ENCODE results near the gene SLC6A7.
A peak's percentile ranks its signal among the peaks of the same experiment; 100 is the strongest.
"Not testable (repeated sequence)": the region's sequence is repeated elsewhere in the genome, so short reads cannot be mapped to it uniquely, and the experiment has no call there.

The SLC6A7 gene

DNA sequence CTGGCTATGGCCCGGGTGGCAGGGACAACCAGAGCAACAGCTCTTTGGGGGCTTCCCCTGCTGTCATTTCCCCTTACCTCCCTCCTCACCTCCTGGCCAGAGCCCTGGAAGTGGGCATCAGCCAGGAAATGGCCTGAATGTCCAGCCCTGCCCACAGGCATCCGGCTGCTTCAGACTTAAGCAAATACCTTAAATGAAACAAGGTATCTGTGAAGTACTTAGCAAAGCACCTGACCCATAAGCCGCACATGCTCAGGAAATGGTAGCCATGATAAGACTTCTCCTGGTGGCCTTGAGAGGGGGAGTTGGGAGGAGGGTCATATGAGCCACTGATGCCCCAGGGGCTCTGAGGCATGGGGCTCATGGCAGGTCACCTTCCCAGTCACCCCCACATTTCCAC is 55.9 kb downstream of the SLC6A7 start:
- no peak for DNase-seq

DNA sequence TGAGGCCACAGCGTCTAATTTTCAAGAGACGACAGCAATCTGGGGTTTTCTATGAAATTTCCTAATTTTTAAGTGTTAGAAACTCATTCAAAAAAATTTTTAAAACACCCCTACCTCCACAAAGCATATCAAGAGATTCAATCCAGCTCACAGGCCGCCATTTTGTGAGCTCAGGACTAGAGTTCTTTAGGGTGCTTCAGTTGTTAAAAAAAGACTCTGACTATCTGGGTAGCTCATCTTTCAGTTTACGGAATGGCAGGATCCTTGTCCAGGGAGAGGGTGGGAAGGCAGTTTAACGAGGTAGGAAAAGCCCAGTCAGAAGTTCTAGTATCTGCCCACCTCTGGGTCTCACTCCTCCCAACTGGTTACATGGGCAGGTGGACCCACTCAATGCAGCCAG is 56.6 kb downstream of the SLC6A7 start:
- no peak for DNase-seq

DNA sequence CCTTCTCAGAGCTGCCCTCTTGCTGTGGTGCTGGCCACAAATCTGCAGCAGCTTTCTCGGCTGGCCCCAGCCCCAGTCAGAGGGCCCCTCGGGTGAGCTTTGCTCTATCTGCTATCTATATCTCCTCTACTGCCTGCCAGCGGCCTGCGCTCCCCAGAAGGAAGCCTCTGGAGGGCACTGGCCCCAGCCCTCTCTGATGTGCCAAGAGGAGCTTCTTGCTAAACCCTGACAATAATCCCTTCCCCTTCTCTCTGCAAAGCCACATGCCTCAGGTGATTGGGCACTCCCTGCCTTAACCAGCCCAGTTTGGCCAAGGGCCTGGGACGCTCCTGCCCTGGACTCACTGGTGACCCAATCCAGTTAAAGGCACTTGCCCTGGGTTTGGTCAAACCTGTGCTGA is 57.0 kb downstream of the SLC6A7 start:
- no peak for DNase-seq

DNA sequence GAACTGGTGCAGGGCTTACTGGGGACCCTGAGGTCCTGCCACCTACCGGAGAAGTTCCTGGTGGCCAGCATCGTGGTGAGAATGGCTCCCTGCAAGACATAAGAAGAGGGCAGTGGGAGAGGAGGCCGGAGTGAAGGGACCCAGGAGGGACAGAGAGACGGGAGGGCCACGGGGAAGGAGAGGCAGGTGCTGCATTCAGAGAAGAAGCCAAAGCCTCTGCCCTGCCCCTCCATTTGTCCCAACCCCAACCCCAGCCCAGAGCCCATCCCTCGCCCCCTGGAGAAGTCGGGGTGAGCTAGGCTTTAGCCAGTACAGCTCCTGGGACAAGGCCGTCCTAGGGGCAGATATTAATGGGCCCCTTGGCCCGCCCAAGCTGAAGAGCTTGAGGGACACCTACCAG is 57.9 kb downstream of the SLC6A7 start:
- no peak for DNase-seq

DNA sequence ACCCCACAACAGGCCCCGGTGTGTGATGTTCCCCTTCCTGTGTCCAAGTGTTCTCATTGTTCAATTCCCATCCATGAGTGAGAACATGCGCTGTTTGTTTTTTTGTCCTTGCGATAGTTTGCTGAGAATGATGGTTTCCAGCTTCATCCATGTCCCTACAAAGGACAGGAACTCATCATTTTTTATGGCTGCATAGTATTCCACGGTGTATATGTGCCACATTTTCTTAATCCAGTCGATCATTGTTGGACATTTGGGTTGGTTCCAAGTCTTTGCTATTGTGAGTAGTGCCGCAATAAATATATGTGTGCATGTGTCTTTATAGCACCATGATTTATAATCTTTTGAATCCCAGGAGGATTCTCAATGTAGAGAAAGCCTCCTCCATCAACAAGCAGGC is 58.6 kb downstream of the SLC6A7 start:
- DNase-seq: not testable (repeated sequence)

DNA sequence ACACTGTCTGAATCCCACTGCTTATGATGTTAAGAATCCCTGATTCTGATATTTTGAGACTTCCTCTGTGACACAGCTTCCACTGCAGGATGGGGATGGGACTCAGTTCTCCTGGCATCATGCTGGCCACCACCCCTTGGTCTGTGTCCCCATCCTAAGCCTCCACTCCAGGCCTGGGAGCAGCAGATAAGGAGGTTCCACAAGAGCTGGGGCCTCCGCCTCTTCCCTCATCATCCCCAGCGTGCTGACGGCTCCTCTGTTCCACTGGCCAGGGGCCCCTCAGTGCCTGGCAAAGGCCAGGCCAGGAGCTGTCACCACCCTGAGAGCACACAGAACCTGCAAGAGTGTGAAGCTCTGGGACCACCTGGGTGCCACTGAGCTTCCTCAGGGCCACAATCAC is 59.1 kb downstream of the SLC6A7 start:
- no peak for DNase-seq

DNA sequence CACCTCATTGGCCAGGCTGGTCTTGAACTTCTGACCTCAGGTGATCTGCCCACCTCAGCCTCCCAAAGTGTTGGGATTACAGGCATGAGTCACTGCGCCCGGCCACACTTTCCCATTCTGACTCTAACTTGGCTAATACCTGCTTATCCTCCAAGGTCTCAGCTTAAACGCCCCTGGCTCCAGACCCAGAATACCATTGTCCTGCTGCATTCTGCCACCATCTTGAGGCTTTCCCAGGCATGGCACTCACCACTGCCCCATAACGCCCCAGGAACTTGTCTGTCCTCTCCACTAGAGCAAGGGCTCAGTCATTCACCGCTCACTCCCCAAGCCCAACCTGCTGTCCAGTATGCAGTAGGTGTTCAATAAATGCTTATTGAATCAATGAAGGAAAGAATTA is 59.9 kb downstream of the SLC6A7 start:
- DNase-seq: no peak

DNA sequence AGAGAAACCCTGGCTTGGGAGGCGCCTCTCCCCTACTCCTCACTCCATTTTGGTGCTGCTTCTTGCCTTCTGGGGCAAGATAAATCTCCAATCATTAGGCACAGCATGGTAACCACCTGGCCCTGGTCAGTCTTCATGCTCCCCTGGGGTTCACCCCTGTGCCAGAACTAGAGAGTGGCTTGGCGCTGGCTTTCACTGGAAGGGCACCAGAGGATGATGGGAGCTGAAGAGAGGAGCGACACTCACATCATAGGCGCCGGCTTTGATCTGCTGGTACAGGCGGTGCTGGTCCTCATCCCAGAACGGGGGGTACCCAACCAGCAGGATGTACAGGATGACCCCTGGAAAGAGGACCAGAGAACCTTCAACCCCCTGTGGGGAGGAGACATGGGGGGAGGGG is 61.6 kb downstream of the SLC6A7 start:
- DNase-seq: no peak

DNA sequence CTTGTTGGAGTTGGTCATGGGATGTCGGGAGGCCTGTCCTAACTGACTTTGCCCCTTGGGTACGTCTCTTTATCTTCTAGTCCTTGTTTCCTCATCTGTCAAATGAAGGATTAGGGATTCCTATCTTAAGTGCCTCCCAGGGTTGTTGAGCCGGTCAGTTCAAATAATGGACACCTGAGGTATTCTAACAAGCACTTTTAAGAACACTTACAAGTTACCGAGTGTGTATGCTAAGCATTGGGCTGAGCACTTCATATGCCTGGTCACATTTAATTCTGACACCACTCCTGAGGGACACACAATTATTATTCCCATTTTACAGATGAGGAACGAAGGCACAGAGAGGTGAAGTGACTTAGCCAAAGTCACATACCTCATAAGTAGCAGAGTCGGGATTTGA is 62.6 kb downstream of the SLC6A7 start:
- DNase-seq: no peak

DNA sequence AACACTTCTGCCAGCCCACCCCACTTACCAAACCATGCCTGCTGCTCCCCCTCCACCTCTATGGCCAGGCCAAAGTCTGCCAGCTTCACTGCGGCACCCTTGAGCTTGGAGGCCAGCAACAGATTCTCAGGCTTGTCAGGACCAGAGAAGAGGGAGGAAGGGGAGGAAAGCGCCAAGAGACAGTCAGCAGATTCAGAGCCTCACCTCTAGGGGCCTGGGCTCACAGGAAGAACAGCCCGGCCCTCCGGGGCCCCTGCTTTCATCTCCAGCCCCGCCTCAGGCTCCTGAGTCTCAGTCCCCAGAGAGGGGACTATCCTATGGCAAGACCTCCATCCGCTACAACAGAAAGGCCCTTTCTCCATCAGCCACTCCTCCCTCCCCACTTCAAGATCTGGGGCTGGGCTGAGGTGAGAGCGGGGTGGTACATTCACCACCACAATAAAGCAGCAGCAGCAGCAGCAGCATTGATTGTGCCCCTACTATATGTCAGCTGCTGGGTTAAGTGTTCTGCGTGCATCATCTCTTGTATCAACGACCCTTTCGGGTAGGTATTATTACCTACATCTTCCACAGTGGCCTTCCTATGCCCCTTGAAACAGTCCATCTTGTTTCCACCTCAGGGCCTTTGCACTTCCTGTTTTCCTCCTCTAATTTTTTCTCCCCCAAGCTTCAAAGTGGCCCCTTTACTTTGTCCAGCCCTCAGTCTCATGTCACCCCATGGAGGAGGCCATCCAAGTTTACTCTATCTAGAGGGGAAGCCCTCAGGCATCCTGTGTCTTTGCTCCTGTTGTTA is 63.8 kb downstream of the SLC6A7 start:
- DNase-seq: no peak

DNA sequence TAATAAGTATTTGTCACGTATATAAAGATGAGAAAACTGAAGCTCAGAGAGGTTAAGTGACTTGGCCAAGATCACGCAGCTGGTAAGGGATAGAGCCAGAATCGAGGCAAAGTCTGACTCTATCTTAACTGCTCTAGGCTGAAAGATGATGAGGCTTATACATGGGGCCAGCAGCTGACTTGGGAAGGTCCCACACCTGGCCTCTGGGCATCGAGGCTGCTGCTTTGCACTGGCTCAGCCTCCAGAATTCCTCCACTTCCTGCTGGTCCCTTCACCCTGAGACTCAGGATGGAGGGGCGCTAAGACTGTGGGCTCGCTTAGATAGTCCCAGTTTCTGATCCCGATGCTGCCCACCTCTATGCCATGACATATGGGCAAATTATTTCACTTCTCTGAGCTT is 64.5 kb downstream of the SLC6A7 start:
- no peak for DNase-seq

DNA sequence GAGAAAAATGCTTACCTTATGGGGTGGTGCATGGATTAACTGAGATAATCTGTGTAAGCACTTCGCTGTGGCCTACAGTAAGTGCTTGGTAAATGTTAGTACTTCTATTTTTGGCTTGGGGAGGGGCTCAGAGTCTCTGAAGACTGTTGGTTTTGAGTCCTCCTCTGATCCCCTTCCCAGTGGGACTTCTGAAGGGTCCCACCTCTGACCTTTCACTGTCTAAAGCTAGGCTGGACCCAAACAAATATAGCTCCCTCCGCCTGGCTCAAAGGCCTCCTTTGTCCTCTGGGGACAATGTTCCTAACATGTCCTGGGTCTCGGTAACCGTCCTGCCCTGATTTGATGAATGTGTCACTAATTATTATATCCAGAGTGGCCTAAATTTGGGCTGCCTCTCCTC is 64.9 kb downstream of the SLC6A7 start:
- DNase-seq: no peak

DNA sequence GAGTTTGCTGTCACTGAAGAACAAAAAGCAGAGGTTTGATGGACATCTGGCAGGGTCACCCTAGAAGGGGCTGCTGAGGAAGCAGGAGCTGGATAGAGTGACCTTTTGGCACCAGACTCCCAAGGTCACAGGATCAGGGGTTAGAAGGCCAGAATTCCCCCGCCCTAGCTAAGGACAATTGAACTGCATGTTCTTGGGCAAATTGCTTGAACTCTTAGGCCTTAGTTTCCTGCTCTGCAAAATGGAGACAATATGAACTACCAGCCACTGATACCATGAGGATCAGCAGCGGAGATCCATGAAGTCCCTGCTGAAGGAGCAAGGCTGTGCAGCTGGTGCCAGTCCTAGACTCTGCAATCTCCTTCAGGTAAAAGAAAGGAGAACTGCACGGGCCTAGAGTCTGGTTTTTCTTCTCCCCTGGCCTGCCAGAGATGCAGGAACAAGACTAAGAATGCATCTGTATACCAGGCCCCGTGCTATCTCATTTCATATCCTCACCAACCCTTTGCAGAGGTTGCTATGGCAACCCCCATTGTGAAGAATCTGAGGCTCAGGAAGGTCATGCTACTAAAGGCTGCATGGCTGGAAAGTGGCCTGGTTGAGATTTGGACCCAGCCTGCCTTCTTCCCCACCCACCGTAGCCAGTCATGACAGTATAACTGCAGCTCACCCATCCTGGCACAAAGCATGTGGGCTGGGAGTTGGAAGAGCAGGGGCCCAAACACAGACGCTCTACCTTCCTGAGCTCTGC is 66.0 kb downstream of the SLC6A7 start:
- peak; percentile 70 for DNase-seq

DNA sequence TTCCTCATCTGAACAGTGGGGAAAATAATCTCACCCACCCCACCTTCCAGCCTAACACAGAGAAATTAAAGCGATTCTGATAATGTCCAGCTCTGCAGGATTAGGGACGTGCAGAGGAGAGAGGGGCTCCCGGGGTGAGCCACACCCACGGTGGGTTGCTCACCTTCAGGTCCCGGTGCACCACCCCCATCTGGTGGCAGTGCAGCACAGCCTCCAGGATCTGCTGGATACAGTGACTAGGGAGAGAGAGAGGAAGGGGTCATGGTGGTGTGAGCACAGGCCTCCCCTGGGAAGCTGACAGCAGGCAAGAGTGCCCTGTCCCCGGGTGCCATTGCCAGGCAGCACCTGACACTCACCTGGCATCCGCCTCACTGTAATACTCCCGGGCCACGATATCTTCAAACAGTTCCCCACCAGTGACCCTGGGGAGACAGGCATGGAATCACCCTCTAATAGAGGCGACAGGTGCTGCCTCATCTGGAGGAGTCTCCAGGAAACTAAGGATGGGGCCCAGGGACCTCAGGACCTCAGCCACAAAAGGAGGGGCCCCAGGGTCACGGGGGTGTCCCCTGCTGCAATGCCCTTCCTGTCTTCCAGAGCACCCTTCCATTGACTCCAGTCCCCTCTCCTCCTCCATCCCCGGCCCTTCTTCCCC is 66.7 kb downstream of the SLC6A7 start:
- DNase-seq: peak; percentile 47

DNA sequence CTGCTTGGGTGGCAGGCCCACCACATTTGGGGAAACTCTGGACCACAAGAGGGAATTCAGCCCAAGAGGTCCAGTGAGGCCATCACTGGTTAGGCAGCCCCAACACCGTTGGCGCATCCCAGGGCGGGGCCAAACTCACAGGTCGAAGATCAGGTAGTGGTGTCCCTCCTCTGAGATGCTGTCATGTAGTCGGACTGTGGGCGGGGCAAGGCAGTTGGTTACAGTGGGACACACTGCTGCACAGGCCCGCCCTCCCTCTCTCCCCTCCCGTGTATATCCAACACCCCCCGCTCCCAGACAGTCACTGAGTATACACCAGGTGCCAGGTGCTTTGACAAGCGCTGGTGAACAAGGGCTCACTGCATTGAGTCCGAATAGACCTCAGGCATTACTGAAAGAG is 67.6 kb downstream of the SLC6A7 start:
- DNase-seq: no peak

DNA sequence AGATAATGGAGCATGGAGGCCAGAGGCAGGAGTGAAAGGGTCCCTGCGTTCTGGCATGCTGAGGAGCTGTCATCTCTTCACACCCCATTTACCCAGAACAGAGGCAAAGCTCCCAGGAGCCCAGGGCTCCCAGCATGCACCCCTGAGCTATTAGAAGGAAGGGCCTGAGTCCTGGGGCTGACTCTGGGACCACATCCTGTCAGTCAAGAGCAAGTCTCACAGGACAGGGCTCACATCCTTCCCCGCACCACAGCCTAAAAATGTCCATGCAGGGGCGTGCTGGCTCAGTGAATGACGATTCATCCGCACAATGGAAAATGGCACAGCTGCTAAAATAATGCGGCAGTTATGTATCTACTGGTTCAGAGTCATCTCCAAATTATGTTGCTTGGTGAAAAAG is 68.3 kb downstream of the SLC6A7 start:
- DNase-seq: peak; percentile 87

Measured in retina (tissue), 1 donor.